Brain microvascular endothelial cell (primary cell): ENCODE data around the gene REPS1.

Experiments used
- DNase-seq: peaks from one replicate; pipeline ENCODE4 v3.0.0-alpha.2; 2020
- H3K27ac ChIP-seq: fragments of 250-450 bp; sonication (Bioruptor Pico); 2 replicates; pipeline ENCODE4 v1.5.1; 2020; ENCODE audit warnings: mild to moderate bottlenecking, moderate library complexity
- H3K27me3 ChIP-seq: fragments of 250-450 bp; sonication (Bioruptor Pico); replicated peaks from 2 replicates; pipeline ENCODE4 v1.5.1; 2020; ENCODE audit warnings: mild to moderate bottlenecking
- H3K36me3 ChIP-seq: fragments of 250-450 bp; sonication (Bioruptor Pico); replicated peaks from 2 replicates; pipeline ENCODE4 v1.5.1; 2020; ENCODE audit warnings: mild to moderate bottlenecking
- H3K4me3 ChIP-seq: 2 replicates; pipeline ENCODE4 v1.5.1; 2011; ENCODE audit warnings: low read depth, mild to moderate bottlenecking, control low read depth, low read length, moderate library complexity
- CTCF ChIP-seq: IDR thresholded peaks from 2 replicates; pipeline ENCODE4 v1.5.1; 2011; ENCODE audit warnings: low read depth, mild to moderate bottlenecking, moderate library complexity, low read length, control low read depth, inconsistent platforms; ENCODE audit errors: missing control alignments
- in situ Hi-C: cut with HindIII; loops from 2 replicates; pipeline ENCODE4 v1.10.0; 2017; ENCODE audit warnings: low sequenced_read_pairs, low pct_ligation_motif_present

REPS1 gene

GRCh38 chr6:138885156-138885819, 102.8 kb downstream of the REPS1 start:
- no peaks in the 10 kb centered on the region for H3K36me3 ChIP-seq
- H3K27ac ChIP-seq: no peak overlapping the region
- H3K4me3 ChIP-seq: no peak overlapping the region
- TF ChIP-seq CTCF: no peak
- H3K27me3 ChIP-seq: no peaks in the 10 kb centered on the region
- in situ Hi-C loops: no loop called here
- no peak for DNase-seq

- Histone ChIP-seq H3K4me3 (no peak overlapping the region), H3K27ac (no peak overlapping the region), H3K36me3 (no peaks in the 10 kb centered on the region), H3K27me3 (no peaks in the 10 kb centered on the region)
- no peak for TF ChIP-seq CTCF
- in situ Hi-C loops: no loop called here
- no peak for DNase-seq
Measured at GRCh38 chr6:138882369-138883017, 105.6 kb downstream of the REPS1 start.

GRCh38 chr6:138873191-138873590, 114.9 kb downstream of the REPS1 start:
- TF ChIP-seq CTCF: no peak
- Histone ChIP-seq H3K27ac (no peak overlapping the region), H3K36me3 (no peaks in the 10 kb centered on the region), H3K27me3 (no peaks in the 10 kb centered on the region), H3K4me3 (no peak overlapping the region)
- no peak for DNase-seq
- in situ Hi-C loops: no loop called here

GRCh38 chr6:138869398-138869797, 118.7 kb downstream of the REPS1 start:
- Histone ChIP-seq H3K36me3 (no peaks in the 10 kb centered on the region), H3K27ac (no peak overlapping the region), H3K27me3 (no peaks in the 10 kb centered on the region), H3K4me3 (no peak overlapping the region)
- in situ Hi-C loops: no loop called here
- no peak for DNase-seq
- no peak for TF ChIP-seq CTCF

GRCh38 chr6:138868181-138868580, 119.9 kb downstream of the REPS1 start:
- in situ Hi-C loops: no loop called here
- Histone ChIP-seq H3K36me3 (no peaks in the 10 kb centered on the region), H3K4me3 (no peak overlapping the region), H3K27ac (no peak overlapping the region), H3K27me3 (no peaks in the 10 kb centered on the region)
- no peak for DNase-seq
- TF ChIP-seq CTCF: no peak

- Histone ChIP-seq H3K36me3 (no peaks in the 10 kb centered on the region), H3K27me3 (no peaks in the 10 kb centered on the region), H3K27ac (no peak overlapping the region), H3K4me3 (no peak overlapping the region)
- TF ChIP-seq CTCF: no peak
- DNase-seq: no peak
- in situ Hi-C loops: no loop called here
Measured at GRCh38 chr6:138865480-138866109, 122.5 kb downstream of the REPS1 start.
